ENCODE results near the gene SLC7A6OS. TPM values are rescaled to one million over a fixed set of nuclear protein-coding genes. Genes with fewer than 3 reads are reported as not detected.

SLC7A6OS gene
- total RNA-seq, 4 donors from 2014 or later = 8.8 to 18.1 (median 10.1) TPM

- no peak for DNase-seq (ENCODE audit: low spot score in 2 of 2)
- TF ChIP-seq EP300 (IDR thresholded peaks at IDR 0.05) (no peak), POLR2AphosphoS5 (IDR thresholded peaks at IDR 0.05) (no peak), POLR2A (IDR thresholded peaks at IDR 0.05) (no peak)
- TF ChIP-seq, protein P1, sequence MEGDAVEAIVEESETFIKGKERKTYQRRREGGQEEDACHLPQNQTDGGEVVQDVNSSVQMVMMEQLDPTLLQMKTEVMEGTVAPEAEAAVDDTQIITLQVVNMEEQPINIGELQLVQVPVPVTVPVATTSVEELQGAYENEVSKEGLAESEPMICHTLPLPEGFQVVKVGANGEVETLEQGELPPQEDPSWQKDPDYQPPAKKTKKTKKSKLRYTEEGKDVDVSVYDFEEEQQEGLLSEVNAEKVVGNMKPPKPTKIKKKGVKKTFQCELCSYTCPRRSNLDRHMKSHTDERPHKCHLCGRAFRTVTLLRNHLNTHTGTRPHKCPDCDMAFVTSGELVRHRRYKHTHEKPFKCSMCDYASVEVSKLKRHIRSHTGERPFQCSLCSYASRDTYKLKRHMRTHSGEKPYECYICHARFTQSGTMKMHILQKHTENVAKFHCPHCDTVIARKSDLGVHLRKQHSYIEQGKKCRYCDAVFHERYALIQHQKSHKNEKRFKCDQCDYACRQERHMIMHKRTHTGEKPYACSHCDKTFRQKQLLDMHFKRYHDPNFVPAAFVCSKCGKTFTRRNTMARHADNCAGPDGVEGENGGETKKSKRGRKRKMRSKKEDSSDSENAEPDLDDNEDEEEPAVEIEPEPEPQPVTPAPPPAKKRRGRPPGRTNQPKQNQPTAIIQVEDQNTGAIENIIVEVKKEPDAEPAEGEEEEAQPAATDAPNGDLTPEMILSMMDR (IDR thresholded peaks at IDR 0.05) = no peak
- Histone ChIP-seq H3K27ac (no peak overlapping the region), H3K36me3 (peaks cover 74% of the 10 kb centered on the region), H3K4me1 (peaks cover 20% of the 10 kb centered on the region), H3K27me3 (no peaks in the 10 kb centered on the region), H3K9me3 (no peaks in the 10 kb centered on the region), H3K4me3 (no peak overlapping the region)
- WGBS = no CpG with 5 or more reads among the region's 5 CpGs
Observed at GRCh38 chr16:68356919-68357286, 46.2 kb upstream of the SLC7A6OS start.

- DNase-seq (ENCODE audit: low spot score in 2 of 2) = no peak
- peaks cover 15% of the 10 kb centered on the region for H3K4me1 ChIP-seq
- TF ChIP-seq EP300 (IDR thresholded peaks at IDR 0.05) (no peak), POLR2AphosphoS5 (IDR thresholded peaks at IDR 0.05) (no peak), POLR2A (IDR thresholded peaks at IDR 0.05) (no peak)
- TF ChIP-seq, protein P1 (IDR thresholded peaks at IDR 0.05) = no peak
- peaks cover 79% of the 10 kb centered on the region for H3K36me3 ChIP-seq
- no peak overlapping the region for H3K27ac ChIP-seq
- no peaks in the 10 kb centered on the region for H3K27me3 ChIP-seq
- no peaks in the 10 kb centered on the region for H3K9me3 ChIP-seq
- no peak overlapping the region for H3K4me3 ChIP-seq
- WGBS = 68% methylated on average over 20 of the region's 28 CpGs
Observed at GRCh38 chr16:68356249-68356918, 45.6 kb upstream of the SLC7A6OS start.

DNA sequence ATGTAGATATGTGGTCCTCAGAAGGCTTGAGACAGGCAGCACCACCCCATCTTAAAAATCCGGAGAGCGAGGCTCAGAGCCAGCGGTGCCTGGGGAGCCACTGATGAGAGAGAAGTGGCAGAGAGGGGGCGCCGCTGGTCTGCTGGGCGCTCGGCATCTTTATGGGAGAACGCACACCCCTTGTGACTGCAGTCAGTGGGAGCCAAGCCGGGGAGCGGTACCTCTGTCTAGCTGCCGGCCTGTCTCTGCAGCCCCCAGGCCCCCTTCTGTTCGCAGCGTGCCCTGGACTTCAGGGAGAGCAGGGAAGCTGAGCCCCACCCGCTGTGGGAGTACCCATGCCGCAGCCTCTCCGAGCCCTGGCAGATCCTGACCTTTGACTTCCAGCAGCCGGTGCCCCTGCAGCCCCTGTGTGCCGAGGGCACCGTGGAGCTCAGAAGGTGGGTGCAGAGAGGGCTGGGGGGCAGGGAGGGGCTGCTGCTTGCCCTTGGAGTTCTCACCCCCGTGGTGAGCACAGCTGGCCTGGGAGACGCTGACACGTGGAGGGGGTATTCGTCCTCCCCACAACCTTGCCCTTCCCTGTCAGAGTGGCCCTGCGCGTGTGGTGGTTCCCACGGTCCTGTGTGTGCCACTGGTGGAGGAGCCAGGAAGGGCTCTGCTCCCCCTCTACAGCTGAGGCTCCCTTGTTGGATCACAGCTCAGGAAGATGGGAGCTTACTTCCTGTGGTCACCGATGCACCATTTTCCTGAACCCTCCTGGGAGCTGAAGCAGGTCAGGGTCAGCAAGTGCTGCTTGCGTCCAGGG, 44.9 kb upstream of the SLC7A6OS start:
- H3K27me3 ChIP-seq = no peaks in the 10 kb centered on the region

DNA sequence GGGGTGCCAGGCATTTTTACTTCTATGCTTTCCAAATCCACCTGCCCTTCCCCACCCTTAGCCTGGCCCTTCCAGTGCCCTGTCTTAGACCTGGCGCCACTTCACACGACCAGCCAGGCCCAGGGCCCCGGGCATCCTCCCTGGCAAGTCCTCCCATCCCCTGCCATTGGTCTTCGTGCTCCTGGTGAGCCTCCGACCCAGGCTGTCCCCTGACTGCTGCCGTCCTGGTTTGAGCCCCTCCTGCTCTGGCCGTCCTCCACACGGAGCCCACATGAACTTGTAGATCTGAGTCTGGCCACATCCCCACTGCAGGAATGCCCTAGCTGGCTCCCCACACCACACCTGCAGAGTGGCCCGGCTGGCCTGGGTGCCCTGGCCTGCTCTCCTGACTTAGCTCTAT, 44.1 kb upstream of the SLC7A6OS start:
- no peaks in the 10 kb centered on the region for H3K9me3 ChIP-seq
- H3K27ac ChIP-seq = no peak overlapping the region
- no peaks in the 10 kb centered on the region for H3K27me3 ChIP-seq
- peaks cover 4% of the 10 kb centered on the region for H3K4me1 ChIP-seq
- no peak for DNase-seq (ENCODE audit: low spot score in 2 of 2)
- no peak for TF ChIP-seq POLR2A (IDR thresholded peaks at IDR 0.05)
- WGBS = 89% methylated on average over 9 of the region's 9 CpGs
- no peak overlapping the region for H3K4me3 ChIP-seq
- H3K36me3 ChIP-seq = peaks cover 92% of the 10 kb centered on the region

More for the DNA sequence above, 44.9 kb upstream of the SLC7A6OS start:
- no peak overlapping the region for H3K27ac ChIP-seq
- H3K36me3 ChIP-seq = peaks cover 86% of the 10 kb centered on the region
- 88% methylated on average over 18 of the region's 28 CpGs for WGBS
- TF ChIP-seq EP300 (IDR thresholded peaks at IDR 0.05) = no peak
- H3K4me3 ChIP-seq = no peak overlapping the region
- DNase-seq (ENCODE audit: low spot score in 2 of 2) = no peak
- peaks cover 8% of the 10 kb centered on the region for H3K4me1 ChIP-seq
- H3K9me3 ChIP-seq = no peaks in the 10 kb centered on the region

GRCh38 chr16:68353366-68353765, 42.6 kb upstream of the SLC7A6OS start:
- Histone ChIP-seq H3K4me3 (no peak overlapping the region), H3K27ac (no peak overlapping the region), H3K27me3 (no peaks in the 10 kb centered on the region), H3K4me1 (peaks cover 4% of the 10 kb centered on the region), H3K36me3 (peaks cover 95% of the 10 kb centered on the region), H3K9me3 (no peaks in the 10 kb centered on the region)
- DNase-seq (ENCODE audit: low spot score in 2 of 2) = no peak
- TF ChIP-seq POLR2A (IDR thresholded peaks at IDR 0.05) = no peak
- TF ChIP-seq POLR2AphosphoS5 (IDR thresholded peaks at IDR 0.05) = no peak
- TF ChIP-seq EP300 (IDR thresholded peaks at IDR 0.05) = no peak
- TF ChIP-seq, protein P1 (IDR thresholded peaks at IDR 0.05) = no peak
- 83% methylated on average over 8 of the region's 13 CpGs for WGBS

DNA sequence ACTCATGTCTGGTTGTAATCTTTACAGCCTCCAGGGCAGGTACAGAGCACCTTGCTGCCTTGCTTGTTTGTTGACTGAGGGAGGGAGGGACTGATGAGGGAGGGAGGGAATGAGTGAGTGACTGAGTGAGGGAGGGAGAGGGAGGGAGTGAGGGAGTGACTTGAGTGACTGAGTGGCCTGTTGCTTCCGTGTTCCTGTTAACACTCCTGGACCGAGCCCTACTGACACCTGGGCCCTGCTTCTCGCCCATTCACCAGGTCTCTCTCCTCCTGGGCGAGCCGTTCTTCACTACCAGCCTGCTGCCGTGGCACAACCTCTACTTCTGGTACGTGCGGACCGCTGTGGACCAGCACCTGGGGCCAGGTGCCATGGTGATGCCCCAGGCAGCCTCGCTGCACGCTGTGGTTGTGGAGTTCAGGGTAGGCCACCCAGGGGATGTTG, 41.3 kb upstream of the SLC7A6OS start:
- TF ChIP-seq EP300 (IDR thresholded peaks at IDR 0.05) = no peak
- TF ChIP-seq POLR2AphosphoS5 (IDR thresholded peaks at IDR 0.05) = no peak
- TF ChIP-seq, protein P1 (IDR thresholded peaks at IDR 0.05) = no peak
- TF ChIP-seq POLR2A (IDR thresholded peaks at IDR 0.05) = no peak
- Histone ChIP-seq H3K4me1 (peaks cover 8% of the 10 kb centered on the region), H3K36me3 (peaks cover 96% of the 10 kb centered on the region), H3K9me3 (no peaks in the 10 kb centered on the region), H3K27ac (no peak overlapping the region), H3K4me3 (no peak overlapping the region), H3K27me3 (no peaks in the 10 kb centered on the region)
- no peak for DNase-seq (ENCODE audit: low spot score in 2 of 2)
- 83% methylated on average over 11 of the region's 11 CpGs for WGBS

All from suprapubic skin (tissue), 4 donors.